HL-60 (cell line): ENCODE data around the gene HECW1.

Experiments
- CTCF ChIP-seq: IDR thresholded peaks from one replicate; pipeline ENCODE4 v1.5.1; 2011; ENCODE audit warnings: low read length, control low read depth, inconsistent platforms; ENCODE audit not compliant: insufficient read depth
- GABPA ChIP-seq: IDR thresholded peaks from 2 replicates; pipeline ENCODE4 v1.6.1; 2012; ENCODE audit warnings: low read depth
- SPI1 ChIP-seq: IDR thresholded peaks from 2 replicates; pipeline ENCODE4 v1.6.1; 2012; ENCODE audit warnings: low read depth, mild to moderate bottlenecking, borderline replicate concordance

GRCh38 chr7:43078794-43079193 lies 33.7 kb upstream of the HECW1 start:
- no peak for TF ChIP-seq SPI1
- no peak for TF ChIP-seq CTCF
- no peak for TF ChIP-seq GABPA
